ENCODE results near the gene SH2D4B. TPM values are rescaled to one million over a fixed set of nuclear protein-coding genes. Genes with fewer than 3 reads are reported as not detected.

SH2D4B gene
- total RNA-seq, 1 donor from 2014 or later, result 0.07 TPM

- intact Hi-C loops (cut with micrococcal nuclease), result no loop called here
Observed at GRCh38 chr10:80582286-80582960, 44.7 kb downstream of the SH2D4B start.

- intact Hi-C loops (cut with micrococcal nuclease), result no loop called here
Observed at GRCh38 chr10:80583685-80584084, 46.0 kb downstream of the SH2D4B start.

DNA sequence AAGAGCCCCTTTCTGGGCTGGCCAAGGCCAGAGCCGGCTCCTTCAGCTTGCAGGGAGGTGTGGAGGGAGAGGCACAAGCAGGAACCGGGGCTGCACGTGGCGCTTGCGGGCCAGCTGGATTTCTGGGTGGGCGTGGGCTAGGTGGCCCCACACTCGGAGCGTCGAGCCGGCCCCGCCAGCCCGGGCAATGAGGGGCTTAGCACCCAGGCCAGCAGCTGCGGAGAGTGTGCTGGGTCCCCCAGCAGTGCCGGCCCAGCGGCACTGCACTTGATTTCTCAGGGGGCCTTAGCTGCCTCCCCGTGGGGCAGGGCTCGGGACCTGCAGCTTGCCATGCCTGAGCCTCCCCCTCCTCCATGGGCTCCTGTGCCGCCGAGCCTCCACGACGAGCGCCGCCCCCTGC is 48.1 kb downstream of the SH2D4B start:
- intact Hi-C loops (cut with micrococcal nuclease), result no loop called here

DNA sequence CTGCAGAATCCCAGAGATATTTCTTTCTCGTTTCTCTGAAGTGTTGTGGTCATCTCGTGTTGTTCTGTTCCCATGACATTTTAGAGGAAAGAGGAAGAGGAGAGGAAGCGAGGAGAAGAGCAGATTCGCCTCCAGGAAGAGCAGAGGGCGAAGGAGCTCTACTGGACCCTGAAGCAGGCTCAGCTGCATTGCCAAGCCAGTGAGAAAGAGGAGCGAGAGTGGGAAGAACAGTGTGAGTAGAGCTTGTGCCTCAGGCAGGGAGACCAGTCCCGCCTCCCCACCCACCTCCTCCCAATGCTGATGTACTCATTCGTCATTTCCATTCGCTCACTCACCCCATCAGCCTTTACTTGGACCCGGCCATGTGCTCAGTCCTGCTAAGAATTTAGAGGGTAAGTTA is 50.8 kb downstream of the SH2D4B start:
- intact Hi-C loops (cut with micrococcal nuclease), result no loop called here

DNA sequence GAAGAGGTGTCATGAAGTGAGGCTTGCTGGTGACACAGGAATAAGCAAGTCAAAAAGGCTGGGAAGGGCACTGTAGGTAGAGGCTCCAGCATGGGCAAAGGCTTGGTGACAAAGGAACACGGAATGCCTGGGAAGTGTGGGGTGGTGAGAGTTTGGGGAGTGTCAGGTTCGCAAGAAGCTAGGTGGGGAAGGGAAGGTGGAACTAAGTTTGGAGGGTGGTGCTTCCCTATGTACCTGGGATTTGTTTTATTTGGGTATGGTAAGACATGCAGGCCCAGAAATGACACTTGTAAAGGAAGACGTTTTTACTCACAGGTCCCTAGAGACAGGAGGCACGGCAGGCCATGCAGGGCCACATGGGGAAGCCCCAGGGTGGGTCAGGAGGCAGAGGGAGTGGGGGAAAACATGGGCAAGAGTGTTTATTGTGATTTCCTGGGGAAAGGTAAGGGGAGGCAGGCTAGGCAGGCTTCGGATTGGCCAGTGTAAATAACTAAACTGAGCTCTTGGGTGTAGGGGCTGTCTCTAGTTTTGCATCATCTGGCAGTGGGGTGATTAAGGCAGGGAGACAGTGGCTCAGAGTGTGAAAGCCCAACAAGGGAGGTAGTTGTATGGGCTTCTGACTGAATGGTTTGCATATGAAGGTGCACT is 52.1 kb downstream of the SH2D4B start:
- intact Hi-C loops (cut with micrococcal nuclease), result no loop called here

DNA sequence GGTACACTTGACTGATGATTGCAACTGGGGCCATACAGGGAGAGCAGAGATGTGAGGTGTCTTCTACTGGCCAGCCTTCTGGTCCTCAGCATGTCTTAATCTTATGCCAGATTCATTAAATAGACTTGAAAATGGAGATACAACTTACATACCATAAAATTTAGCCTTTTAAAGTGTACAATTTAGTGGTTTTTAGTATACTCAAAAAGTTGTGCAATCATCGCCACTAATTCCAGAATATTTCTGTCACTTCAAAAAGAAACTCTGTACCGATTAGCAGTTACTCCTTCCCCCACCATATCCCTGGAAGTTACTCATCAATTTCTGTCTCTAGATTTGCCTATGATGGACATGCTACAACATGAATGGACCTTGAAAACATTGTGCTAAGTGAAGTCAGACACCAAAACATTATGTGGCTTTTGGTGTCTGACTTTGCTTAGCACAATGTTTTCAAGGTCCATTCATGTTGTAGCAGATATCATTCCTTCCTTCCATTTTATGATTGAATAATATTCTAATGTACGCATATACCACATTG is 53.0 kb downstream of the SH2D4B start:
- intact Hi-C loops (cut with micrococcal nuclease), result no loop called here

GRCh38 chr10:80596391-80597257 is 58.9 kb downstream of the SH2D4B start:
- intact Hi-C loops (cut with micrococcal nuclease), result loop anchor here (2.0 to 5.0 kb wide), 2 partner anchors 59 to 214 kb away; partner anchors contain the start of gene SH2D4B

DNA sequence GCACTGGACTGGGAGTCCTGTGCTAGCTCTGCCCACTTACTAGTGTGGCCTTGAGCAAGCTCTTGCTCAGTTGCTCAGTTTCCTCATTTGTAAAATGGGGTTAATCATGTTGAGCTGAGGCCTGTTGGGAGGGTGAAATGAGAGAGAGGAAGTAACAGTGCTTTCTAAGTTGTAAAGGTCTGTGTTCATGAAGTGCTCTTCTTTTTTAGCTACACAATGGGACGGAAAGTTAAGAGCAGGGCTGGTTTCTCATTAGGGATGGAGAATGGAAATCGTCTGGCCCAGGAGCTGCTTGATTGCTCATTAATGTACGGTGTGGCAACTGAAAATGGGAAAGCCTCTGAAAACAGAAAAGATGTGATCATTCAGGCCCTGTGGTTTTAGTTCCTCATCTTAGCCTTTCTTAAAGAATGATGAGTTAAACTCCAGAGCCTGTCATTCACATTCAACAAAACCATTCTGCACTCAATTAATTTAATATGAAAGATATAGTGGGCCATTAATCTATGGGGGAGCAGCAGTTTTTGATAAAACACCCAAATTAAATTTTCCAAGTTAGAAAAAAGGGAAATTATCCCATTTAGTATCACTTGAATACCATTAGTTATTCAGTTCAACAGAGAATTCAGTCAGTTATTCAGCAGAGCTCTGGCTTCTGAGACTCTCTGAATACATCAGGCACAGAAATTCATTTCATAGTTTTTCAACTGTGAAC is 60.5 kb downstream of the SH2D4B start:
- intact Hi-C loops (cut with micrococcal nuclease), result loop anchor here (5.0 kb wide), 1 partner anchor 61 kb away; the partner anchor contains the start of gene SH2D4B

GRCh38 chr10:80598951-80599350 is 61.2 kb downstream of the SH2D4B start:
- intact Hi-C loops (cut with micrococcal nuclease), result loop anchor here (1.0 to 5.0 kb wide), 2 partner anchors 62 to 155 kb away; partner anchors contain the start of gene SH2D4B

- intact Hi-C loops (cut with micrococcal nuclease), result loop anchor here (1.0 to 5.0 kb wide), 2 partner anchors 62 to 155 kb away; partner anchors contain the start of gene SH2D4B
Observed at GRCh38 chr10:80599424-80599847, 61.7 kb downstream of the SH2D4B start.

GRCh38 chr10:80600256-80600655 is 62.6 kb downstream of the SH2D4B start:
- intact Hi-C loops (cut with micrococcal nuclease), result no loop called here

DNA sequence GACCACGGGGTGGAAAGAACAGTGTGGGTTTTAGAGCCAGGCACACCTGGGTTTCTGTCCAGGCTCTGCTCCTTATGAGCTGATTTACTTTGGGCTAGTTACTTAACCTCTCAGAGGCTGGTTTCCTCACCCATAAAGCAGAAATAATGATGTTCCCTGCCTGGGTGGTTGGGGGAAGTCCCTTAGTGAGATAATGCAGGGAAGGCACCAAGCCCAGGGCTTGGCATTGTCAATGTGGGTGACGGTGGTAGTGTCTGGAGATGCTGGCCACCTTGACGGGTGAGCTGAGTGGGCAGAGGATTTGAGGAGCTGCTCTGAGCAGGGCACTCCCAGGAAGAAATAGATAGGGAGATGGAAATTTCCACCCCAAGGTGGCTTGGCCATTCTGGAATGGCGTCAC is 65.2 kb downstream of the SH2D4B start:
- intact Hi-C loops (cut with micrococcal nuclease), result no loop called here

- intact Hi-C loops (cut with micrococcal nuclease), result no loop called here
Observed at GRCh38 chr10:80603516-80603915, 65.8 kb downstream of the SH2D4B start.

DNA sequence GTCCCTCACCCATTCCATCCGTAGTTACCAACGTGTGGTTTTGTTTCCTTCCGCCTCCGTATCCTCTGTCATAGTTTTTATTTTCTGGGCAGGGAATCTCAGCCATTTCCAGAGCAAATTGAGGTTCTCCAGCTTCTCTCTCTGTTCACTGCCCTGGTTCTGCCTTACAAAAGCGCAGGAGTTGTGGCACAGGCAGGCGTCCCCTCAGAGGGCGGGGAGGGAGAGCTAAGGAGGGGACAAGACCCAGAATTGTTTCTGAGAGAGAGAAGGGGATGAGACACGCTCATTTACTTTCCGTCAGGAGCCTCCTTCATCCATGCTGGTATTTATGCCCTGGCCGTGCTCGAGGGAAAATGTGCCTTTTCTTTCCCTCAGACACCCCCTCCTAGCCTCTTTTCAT is 71.0 kb downstream of the SH2D4B start:
- intact Hi-C loops (cut with micrococcal nuclease), result no loop called here

DNA sequence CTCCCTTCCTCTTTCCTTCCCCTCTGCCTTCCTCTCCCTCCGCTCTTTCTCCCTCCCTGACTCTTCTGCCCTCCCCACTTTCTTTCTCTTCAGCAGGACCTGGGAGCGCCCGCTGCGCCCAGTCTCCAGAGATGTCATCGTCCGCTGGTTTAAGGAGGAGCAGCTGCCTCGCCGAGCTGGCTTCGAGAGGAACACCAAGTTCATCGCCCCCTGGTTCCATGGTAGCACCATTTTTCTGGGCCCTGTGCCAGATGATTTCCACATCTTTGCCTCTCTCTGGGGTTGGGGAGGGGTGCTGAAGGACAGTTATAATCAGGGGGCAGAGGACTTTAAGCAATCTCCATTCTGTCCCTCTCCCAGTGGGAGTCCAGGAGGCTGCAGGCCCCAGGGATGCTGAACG is 71.6 kb downstream of the SH2D4B start:
- intact Hi-C loops (cut with micrococcal nuclease), result no loop called here

GRCh38 chr10:80611481-80612185 is 73.9 kb downstream of the SH2D4B start:
- intact Hi-C loops (cut with micrococcal nuclease), result no loop called here

DNA sequence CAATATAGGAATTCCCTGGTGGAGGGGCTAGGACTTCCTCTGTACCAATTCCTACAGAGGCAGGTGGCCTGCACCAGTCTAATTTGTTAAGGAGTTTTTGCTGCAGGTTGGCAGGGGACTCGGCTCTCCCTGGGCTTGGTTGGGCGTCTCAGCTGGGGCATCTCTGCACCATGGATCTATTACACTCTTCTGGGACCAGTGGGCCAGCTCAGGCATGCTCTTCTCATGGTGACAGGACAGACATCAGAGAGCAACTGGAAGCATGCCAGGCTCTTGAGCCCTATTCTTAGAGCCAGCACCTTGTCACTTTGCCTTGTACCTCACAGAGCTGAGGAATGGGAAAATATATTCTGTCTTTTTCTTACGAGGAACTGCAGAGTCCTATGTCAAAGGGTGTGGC is 74.6 kb downstream of the SH2D4B start:
- intact Hi-C loops (cut with micrococcal nuclease), result no loop called here

GRCh38 chr10:80613466-80614170 is 75.9 kb downstream of the SH2D4B start:
- intact Hi-C loops (cut with micrococcal nuclease), result no loop called here

DNA sequence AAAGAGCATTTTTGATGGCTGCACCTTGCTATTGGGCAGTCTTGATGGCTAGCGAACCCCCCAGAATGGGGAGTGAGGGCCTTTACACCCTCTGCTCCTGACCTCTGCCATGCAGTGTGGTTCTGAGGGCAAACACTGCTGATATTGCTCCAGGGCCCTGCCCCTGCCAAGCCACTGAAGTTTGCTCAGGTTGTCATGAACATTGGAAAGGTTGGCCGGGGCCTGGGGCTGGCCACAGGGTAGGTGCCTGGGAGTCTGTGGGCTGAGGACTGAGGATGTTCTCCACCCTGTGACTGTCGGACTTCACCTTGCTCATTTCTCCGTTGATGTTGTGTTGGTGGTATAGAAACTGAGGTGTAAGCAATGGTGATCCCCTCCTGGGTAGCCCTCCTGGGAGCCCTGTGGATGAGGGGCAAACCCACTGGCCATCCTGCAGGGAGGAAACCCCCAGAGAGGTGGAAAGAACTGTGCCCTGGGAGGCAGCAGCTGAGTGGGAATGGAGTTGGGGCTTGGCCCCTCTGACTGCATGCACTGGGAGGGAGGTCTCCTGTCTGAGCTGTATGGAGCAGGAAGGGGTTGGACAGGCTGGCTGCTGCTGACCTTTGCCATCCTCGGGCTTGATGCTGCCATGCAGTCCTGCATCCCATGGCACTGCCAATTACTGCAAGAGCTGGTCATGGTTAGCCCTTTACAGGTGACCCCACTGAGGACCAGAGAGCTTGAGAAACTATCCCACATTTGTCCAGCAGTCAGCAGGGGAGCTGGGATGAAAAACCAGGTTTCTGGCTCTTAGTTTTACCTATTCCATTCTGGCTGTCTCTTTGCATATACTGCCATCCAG is 77.1 kb downstream of the SH2D4B start:
- intact Hi-C loops (cut with micrococcal nuclease), result no loop called here
